Hematopoietic multipotent progenitor cell treated with erythropoietin and hydrocortisone succinate and interleukin-3 and kit ligand, for 4 days (in vitro differentiated cells): Measurements from ENCODE around the gene TMEM181.
"Not testable (repeated sequence)": the region's sequence is repeated elsewhere in the genome, so short reads cannot be mapped to it uniquely, and the experiment has no call there.

ENCODE experiments used
- DNase-seq: peaks from one replicate; pipeline ENCODE4 v3.0.0-alpha.2; 2015

The TMEM181 gene

DNA sequence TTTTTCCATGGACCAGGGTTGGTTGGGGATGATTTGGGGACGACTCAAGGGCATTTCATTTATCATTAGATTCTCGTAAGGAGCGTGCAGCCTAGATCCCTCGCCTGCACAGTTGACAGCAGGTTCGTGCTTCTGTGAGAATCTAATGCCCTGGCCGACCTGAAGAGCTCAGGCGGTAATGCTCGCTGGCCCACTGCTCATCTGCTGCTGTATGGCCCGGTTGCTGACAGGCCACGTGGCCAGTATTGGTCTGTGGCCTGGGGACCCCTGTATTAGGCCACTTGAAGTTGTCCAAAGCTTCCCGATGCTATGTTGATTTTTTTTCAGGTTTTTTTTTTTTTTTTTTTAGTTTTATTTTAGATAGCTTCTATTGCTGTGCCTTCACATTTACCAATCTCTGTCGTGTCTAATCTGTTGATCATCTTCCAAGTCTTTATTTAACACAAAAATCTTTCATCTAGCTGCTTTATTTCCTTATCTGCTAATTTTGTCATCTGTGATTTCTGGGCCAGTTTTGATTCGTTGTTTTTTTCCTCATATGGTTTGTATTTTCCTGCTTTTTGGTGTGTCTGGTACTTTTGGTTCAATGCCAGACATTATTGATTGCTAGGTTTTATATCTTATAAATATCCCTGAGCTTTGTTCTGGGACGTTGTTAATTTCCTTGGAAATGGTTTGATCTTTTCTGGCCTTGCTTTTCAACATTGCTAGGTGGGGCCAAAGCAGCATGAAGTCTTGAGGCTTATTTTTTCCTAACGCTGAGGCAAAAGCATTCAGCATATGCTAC lies 43.6 kb downstream of the TMEM181 start:
- DNase-seq = no peak

DNA sequence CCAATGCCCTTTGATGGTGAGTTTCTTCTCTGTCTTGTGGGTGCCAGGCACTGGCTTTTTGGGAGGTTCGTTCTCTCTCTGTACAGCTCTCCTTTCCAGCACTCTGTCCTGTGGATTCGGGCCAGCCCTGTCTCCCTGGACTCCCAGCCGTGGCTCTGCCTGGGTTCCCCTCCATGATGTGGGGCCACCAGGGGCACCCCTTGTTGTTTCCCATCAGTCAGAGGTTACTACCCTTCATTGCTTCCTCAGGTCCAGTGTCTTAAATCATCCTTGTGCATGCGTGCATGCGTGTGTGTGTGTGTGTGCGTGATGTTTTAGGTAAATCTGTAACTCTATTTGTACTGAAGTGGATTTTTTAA lies 44.1 kb downstream of the TMEM181 start:
- DNase-seq = no peak

DNA sequence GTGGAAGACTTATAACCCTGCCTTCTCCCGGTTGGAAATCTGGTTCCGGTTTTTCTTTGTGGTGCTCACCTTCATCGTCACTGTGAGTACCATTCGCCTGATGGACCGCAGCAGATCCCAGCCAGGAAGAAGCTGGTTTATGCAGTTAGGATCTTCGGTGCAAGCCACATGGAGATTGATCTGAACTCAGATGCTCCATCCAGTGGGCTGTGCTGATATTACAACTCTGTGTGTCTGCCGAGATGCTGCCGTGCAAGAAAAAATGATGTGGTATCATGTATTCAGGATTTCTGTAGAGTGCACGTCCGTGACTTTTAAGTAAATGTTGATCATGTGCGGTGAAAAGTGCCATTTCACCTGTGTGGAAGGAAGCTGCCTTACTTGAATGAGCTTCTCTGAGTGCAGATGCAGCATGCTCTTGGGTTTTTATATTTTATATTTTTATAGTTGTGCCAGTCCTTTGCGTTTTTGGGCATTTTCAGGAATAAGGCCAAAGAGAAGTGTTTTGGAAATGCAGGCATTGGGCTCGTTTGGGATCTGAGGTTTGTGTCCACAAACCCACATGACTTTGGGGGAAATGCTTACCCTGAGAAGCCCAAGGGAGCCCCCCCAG lies 45.5 kb downstream of the TMEM181 start:
- peak; percentile 85 for DNase-seq

DNA sequence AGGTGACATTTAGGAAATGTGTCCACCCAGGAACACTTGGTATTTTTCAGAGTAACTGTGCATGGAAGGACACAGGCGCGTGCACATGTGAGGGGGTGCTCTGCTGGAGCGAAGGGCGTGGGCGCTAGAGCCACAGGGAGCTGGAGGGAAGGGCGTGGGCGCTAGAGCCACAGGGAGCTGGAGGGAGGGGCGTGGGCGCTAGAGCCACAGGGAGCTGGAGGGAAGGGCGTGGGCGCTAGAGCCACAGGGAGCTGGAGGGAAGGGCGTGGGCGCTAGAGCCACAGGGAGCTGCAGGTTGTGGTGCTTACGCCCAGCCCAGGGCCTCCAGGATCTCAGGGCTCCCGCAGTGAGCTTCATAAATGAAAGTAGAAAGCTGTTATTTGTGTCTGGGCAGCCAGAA lies 46.1 kb downstream of the TMEM181 start:
- not testable (repeated sequence) for DNase-seq

DNA sequence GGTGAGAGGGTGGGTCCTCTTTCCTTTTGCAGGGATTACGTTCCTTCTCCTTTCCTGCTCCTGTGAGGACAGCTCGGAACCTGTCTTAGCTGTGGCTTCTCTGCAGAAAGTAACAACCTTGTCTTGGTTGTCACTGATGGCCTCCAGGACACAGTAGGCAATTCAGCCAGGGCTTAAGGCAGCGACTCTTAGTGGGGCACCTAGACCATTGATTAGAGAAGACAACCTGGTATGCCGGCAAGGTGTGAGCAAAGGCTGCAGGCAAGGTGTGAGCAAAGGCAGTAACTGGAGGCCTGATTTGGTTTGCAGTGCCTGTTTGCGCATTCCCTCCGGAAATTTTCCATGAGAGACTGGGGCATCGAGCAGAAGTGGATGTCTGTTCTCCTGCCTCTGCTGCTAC lies 47.0 kb downstream of the TMEM181 start:
- no peak for DNase-seq

DNA sequence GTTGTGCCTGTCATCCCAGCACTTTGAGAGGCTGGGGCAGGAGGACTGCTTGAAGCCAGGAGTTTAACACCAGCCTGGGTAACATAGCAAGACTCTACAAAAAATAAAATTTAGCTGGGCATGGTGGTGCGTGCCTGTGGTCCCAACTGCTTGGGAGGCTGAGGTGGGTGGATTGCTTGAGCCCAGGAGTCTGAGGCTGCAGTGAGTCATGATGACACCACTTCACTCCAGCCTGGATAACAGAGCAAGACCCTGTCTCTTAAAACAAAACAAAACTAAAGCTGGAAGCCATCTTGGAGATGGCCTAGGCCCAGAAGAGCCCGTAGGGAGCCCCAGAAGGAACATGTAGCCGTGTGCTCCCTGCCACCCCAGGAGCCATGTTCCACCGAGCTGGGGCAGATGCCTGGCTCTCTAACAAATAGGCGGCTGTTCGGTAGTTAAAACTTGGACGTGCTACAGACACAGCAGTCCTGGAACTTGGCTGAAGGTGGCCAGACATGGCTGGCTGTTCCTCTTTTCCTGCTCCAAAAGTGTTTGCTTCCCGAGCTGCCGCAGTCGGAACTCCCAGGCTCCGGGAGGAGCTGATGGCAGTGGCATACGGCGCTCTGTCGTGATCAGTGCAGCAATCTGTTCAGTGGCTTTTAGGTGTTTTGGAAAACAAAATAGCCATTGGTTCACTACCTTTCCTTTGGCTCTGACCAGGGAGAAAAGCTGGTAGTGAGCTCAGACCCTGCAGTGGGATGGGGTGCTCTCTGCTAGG lies 47.7 kb downstream of the TMEM181 start:
- DNase-seq = no peak

DNA sequence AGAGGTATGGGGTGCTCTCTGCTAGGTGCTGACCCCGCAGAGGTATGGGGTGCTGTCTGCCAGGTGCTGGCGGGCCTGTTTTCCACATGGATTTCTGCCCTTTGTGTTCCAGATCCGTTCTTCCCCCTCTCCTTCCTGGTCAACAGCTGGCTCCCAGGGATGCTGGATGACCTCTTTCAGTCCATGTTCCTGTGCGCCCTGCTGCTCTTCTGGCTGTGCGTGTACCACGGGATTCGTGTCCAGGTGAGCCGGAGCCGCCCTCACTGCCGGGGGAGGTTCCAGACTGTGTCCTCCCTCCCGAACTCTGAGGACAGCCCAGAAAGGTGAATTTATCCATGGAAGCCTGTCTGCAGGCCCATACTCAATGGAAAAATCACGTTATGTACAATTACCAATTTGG lies 48.3 kb downstream of the TMEM181 start:
- DNase-seq = no peak

DNA sequence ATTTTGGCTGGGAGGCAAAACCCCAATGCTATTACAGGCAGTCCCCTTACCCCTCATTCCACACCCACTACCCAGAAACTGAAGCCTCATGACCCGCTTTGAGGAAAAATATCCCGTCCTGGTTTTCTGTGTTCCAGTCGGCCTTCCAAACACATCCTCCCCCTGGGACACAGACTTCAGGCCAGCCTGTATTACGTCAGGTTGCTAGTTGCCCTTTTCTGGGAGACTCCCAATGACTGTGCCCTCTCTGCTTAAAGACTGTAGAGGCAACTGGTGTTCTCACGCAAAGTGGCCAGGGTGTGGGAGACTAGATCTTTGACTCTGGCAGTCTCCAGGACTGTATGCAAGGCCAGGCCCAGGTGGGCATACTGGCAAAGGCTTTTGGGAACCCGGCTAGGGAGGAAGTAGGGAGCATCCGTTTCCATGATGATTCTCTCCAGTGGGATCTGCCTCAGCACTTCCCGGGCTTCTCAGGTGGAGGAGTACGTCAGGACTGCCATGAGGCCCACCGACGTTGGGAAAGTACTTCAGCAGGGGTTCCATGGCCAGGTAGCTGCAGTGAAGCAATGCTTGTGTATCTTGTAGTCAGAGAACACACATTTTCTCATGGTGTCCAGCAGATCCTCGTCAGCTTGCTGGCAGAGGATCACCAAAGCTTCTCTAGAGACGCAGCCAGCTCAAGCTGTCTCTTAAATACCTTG lies 49.7 kb downstream of the TMEM181 start:
- no peak for DNase-seq

DNA sequence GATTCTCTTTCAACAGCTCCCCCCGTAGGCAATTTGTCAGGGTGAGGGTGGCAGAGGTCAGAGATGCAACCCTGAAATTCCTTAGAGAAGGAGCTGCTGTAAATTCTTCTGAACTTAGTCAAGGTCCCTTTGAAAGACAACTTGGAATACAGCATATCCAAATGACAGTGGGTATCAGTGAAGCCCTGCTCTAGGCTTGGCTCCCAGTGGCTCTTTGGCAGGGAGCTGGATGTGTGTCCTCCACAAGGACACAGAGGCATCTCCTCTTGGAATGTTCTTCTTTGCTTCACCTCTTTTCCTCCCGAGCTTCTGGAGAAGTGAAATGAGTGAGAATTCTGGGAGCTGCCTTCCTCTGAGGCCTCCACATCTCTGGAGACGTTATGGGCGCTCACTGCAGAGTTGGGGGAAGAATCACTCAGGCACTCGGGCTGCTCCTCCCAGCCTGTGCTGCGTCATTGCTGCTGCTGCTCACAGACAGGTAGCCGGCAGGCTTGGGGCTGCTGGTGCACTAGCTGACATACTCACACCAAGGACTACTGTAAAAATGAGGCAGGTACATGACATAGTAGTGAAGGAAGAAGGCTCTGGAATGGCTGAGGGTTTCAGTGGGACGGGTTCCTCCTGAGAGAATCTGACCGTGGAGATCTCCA lies 50.6 kb downstream of the TMEM181 start:
- DNase-seq = no peak

DNA sequence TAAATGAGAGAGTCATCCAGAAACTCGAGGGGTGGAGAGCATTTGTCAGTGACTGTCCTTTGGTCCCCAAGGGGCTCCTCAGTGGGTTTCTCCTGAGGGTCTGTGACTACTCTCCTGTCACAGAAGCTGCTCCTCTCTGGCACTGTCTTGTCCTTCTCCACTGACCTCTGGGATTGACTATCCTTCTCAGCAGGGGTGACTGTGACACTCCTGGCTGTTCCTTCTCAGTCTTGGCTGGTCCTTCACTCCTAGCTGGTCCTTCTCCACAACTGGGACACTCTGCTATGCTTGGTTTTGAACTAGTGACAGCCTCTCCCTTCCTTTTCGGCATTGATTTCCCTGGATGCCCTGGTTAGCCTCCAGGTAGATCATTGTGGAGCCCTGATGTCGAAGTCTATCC lies 51.1 kb downstream of the TMEM181 start:
- DNase-seq = no peak

DNA sequence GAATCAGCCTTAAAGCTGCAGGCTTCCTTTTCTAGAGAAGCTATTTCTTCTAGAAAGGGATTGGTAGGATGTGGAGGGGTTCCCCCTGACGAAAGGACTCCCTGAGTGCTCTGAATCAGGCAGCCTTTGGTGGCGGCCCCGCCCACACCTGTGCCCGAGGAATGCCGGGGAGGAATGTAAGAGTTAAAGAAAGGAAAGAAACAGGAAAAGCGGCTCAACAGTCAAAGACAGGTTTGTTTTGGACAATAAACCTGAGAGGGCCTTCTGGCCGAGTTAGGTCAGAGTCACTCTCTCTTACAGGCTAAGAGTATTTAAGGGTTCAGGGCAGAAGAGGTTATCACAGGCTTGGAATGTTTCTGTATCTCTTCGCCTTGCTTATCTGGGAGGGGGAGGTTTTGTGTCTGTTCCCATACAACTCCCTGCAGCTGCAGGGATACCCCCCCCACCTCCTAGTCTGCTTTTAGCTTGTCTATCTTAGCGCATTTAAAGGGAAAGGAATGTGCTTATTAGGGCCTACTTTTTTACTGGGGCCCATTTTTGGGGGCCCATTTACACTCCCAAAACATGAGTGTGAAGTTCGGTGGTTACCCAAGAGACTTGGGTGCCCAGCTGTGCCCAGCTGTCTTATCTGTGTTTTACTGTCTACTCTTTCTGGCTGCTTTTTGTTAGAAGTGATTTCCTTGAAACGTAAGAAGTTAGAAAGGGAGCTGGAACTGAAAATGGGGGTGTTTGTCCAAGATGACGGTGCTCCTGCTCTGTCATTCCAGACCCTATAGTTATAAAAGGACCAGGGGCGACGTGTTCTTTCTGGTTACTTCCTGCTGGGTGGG lies 51.9 kb downstream of the TMEM181 start:
- no peak for DNase-seq

DNA sequence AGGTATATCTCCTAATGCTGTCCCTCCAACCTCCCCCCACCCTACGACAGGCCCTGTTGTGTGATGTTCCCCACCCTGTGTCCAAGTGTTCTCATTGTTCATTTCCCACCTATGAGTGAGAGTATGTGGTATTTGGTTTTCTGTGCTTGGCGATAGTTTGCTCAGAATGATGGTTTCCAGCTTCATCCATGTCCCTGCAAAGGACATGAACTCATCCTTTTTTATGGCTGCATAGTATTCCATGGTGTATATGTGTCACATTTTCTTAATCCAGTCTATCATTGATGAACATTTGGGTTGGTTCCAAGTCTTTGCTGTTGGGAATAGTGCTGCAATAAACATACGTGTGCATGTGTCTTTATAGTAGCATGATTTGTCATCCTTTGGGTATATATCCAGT lies 54.7 kb downstream of the TMEM181 start:
- not testable (repeated sequence) for DNase-seq

DNA sequence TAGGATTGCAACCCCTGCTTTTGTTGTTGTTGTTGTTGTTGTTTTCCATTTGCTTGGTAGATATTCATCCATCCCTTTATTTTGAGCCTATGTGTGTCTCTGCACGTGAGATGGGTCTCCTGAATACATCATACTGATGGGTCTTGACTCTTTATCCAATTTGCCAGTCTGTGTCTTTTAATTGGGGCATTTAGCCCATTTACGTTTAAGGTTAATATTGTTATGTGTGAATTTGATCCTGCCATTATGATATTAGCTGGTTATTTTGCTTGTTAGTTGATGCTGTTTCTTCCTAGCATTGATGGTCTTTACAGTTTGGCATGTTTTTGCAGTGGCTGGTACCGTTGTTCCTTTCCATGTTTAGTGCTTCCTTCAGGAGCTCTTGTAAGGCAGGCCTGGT lies 58.4 kb downstream of the TMEM181 start:
- DNase-seq = not testable (repeated sequence)

DNA sequence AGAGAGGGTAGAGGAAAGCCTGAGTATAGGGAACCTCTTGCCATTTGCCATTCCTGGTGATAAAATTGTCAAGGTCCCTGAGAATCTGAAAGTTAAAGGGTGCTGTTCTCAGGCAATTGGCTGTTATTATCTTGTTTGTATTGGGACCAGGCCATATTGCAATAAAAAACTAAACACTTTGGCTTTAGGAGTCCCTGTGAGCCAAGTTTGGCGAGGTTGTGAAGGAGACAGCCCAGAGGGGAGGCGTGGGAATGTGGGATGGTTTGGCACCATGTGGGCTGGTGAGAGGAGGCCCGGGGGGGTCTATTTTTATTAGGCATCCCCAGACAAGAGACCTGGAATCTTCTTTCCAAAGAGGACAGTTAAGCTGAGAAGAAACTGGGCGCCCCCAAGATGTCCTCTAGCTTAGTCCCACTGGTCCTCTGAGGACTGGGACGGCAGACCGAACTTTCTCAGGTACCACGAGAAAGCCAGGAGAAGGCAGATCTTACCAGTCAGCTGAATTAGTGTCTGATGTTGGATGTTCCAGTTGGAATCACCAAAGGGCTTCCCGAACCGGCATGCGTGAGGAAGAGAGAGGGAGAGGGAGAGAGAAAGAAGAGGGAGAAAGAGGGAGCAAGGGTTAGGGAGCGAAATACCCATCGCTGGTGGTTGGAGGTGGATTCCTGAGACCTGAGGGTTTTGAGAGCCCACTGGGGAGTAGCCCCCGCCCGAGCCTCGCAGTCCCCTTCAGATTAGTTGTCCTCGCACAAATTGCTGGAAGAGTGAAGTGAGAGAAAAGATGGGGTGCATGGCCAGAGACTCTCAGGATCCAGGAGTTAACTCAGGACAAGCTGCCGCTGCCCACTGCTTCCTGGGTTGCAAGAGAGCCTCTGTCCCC lies 60.3 kb downstream of the TMEM181 start:
- DNase-seq = no peak

DNA sequence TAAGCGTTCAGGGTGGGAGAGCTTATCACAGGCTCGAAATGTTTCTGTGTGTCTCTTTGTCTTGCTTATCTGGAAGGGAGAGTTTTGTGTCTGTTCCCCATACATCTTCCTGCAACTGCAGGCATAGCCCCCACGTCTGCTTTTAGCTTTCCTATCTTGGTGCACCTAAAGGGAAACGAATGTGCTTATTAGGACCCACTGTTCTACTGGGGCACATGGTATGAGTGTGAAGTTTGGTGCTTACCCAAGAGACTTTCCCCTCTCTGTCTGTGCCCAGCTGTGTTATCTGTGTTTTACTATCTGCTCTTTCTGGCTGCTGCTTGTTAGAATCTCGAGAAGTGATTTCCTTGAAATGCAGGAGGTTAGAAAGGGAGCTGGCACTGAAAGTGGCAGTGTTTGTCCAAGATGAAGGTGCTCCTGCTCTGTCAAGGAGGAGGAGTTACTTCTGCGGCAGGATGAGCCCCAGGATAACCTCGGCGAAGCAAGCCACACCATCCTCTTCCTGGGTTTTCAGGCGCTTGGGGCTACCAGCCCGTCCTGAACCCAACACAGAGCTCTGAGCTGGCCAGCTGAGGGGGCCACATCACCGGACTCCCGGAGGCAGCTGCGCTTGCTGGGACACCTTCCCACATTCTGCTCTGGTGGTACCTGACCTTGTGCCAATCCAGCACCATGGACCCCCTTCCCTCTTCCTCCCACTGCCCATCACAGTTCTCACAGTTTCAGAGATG lies 61.2 kb downstream of the TMEM181 start:
- DNase-seq = no peak

DNA sequence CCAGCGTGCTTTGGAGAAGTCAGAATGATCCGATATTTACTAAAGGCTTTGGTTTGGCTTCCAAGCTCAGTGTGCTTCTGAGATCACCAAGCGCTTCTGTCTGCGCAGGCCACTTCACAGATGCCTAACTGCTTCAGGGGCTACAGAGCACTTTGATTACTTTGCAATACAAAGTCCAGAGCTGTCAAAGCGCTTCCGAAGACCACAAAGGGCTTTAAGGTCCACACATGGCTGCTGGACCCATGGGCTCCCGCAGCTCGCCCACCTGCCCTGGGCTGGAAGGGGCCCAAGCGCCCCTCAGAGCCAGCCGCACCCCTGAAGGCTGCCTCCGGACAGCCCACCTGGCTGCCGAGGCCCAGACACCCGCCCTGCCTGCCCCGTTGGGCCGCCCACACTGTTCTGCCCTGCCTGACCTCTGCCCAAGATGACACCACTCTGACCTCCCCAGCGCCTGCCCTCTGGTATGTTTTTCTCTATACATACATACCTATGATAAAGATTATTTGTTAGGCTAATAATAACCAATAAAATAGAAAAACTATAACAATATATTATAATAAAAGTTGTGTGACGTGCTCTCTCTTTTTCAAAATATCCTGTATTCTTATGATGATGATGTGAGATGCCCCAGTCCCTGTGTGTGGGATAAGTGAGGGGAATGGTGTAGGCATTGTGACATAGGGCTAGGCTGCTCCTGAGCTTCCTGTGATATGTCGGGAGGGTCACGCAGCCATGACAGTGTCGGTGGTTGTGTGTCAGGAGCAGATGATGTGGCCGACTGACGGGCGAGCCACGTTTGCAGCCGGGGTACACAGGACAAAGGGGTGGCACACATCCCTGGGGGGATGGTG lies 62.0 kb downstream of the TMEM181 start:
- no peak for DNase-seq

DNA sequence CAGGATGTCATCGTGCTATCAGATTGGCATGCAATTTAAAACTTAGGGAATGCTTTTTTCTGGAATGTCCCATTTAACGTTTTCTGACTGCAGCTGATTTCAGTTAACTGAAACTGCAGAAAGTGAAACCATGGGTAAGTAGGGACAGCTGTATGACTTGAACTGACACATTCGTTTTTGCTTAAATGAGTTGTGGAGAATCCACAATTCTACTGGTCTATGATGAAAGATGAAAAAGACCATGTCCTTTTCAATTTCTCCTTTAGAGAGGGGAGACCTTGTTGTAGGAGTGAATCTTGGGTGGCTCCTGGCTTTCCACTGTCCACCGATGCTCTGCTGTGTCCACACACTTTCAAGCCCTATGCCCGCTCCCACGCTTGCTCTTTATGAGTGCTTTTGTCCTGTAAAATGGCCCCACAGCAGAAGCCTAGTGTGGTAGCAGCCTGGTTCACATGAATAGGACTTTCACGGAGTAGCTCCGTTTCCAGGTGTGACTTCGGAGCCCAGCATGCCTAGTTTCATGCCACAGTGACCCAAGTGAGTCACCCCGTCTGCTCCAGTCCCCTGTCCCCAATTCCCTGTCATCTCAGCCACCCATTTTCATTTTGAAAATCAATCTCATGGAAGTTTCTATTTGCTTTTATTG lies 62.8 kb downstream of the TMEM181 start:
- DNase-seq = no peak
